LNCAP (cell line): ENCODE measurements around the gene CACNG7.
A peak's percentile ranks its signal among the peaks of the same experiment; 100 is the strongest.

Experiments used
- CTCF ChIP-seq: fragments of 450-650 bp; IDR thresholded peaks from 2 replicates; pipeline ENCODE4 v1.5.1; 2017; ENCODE audit warnings: mild to moderate bottlenecking

The CACNG7 gene

GRCh38 chr19:53909471-53910169, 542 bp downstream of the CACNG7 start:
- no peak for TF ChIP-seq CTCF

GRCh38 chr19:53910170-53910518, 1.1 kb downstream of the CACNG7 start:
- no peak for TF ChIP-seq CTCF

DNA sequence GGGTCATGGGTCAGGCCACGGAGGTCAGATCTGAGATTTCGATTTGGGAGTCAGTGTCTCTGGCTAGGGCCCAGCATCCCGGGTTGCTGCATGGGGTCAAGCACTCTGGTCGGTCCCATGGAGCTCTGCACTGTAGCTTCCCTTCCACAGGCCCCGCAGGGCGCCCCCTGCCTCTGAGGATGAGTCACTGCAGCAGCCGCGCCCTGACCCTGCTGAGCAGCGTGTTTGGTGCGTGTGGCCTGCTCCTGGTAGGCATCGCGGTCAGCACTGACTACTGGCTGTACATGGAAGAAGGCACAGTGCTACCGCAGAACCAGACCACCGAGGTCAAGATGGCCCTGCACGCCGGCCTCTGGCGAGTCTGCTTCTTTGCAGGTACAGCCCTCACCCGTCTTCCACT, 3.6 kb downstream of the CACNG7 start:
- 0 out of 2 replicates have a peak, but pooled peaks have one; percentile 29 for TF ChIP-seq CTCF

GRCh38 chr19:53915000-53915399, 5.9 kb downstream of the CACNG7 start:
- no peak for TF ChIP-seq CTCF

DNA sequence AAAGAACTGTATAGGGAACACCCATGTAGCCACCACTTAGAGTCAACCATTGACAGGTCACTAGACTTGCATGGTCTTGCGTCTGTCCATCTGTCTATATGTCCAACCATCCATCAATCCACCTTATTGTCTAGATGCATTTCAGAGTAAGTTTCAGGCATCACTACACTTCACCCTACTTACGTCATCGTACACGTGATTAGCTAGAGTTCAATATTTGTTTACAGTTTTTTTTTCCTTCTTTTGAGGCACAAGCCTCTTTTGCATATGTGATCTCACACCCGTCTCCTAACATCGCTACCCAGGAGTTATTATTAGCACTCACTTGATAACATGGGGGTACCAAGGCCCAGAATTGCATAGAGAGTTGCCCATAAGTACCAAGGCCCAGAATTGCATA, 6.9 kb downstream of the CACNG7 start:
- TF ChIP-seq CTCF, result no peak

- TF ChIP-seq CTCF, result no peak
These were observed 8.3 kb downstream of the CACNG7 start for GRCh38 chr19:53917356-53917755.

DNA sequence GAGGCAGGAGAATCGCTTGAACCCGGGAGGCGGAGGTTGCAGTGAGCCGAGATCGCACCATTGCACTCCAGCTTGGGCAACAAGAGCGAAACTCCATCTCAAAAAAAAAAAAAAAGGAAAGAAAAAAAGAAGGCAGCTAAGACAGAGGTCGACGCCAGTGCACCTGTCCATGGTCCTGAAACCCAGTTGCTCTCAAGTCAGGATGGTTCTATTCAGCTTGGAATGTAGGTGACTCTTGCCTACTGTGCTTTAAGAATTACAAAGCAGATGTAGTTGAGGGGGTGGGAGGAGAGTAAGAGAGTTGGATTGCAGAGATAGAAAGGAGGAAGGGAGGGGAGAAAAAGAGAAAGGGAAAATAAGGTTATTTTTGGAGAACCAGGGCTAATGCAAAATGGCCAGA, 18.7 kb downstream of the CACNG7 start:
- TF ChIP-seq CTCF, result no peak

DNA sequence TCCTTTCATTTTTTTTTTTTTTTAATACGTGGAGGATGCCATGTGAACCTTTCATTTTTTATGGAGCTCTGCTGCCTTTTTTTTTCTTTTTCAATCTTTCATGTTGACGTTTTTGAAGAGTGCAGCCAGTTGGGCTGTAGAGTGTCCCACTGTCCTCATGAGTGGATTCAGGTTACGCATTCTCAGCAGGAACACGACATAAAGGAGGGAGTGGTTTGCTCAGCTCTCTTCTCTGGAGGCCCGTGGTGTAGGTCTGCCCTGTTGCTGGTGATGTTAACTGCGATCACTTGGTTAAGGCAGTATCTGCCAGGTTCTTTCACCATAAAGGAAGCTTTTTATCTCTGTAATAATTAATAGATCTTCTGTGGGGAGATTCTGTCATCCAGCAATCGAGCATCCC, 27.0 kb downstream of the CACNG7 start:
- no peak for TF ChIP-seq CTCF
